IMR-90 (cell line): ENCODE measurements around the gene NDUFA6. TPM values are rescaled to one million over a fixed set of nuclear protein-coding genes. Genes with fewer than 3 reads are reported as not detected.

Source experiments
- ATAC-seq: fragments of 200-7000 bp; cut with Tn5 transposase; 2 replicates; pipeline ENCODE4 v1.9.1; 2020; ENCODE audit warnings: low read depth, mild to moderate bottlenecking, moderate library complexity
- BruUV-seq: library from RNA; stranded (reverse); fragments of 400-500 nt; replicated peaks from 2 replicates; lab custom pipeline; 2021; lab: Mats Ljungman, UMichigan
- CTCF ChIA-PET: fragments of 300-600 bp; formaldehyde crosslinking; extraction: SDS; loops from one replicate; lab custom pipeline; 2021; ENCODE audit warnings: antibody characterized with exemption; lab: Yijun Ruan, JAX
- POLR2A ChIA-PET: fragments of 300-600 bp; sonication (Branson Sonifier 250); formaldehyde crosslinking; loops from one replicate; lab custom pipeline; 2022; ENCODE audit warnings: antibody characterized with exemption; ENCODE audit not compliant: unreplicated experiment; lab: Charles Lee
- DNase-seq: peaks from one replicate; pipeline ENCODE4 v3.0.0; 2013
- H2AFZ ChIP-seq: replicated peaks from 2 replicates; pipeline ENCODE3; 2013; ENCODE audit warnings: low read length, mild to moderate bottlenecking; ENCODE audit not compliant: poor library complexity
- H2AK5ac ChIP-seq: 2 replicates; pipeline ENCODE4 v1.6.1; 2013; ENCODE audit warnings: low read depth, low read length, inconsistent platforms
- H2AK9ac ChIP-seq: replicated peaks from 2 replicates; pipeline ENCODE3; 2013; ENCODE audit warnings: mild to moderate bottlenecking, low read depth, low read length, moderate library complexity; ENCODE audit not compliant: poor library complexity
- H2BK120ac ChIP-seq: 2 replicates; pipeline ENCODE4 v1.6.1; 2013; ENCODE audit warnings: low read depth, low read length, inconsistent platforms
- H2BK15ac ChIP-seq: 3 replicates; pipeline ENCODE4 v1.6.1; 2013; ENCODE audit warnings: low read depth, low read length, inconsistent platforms
- H2BK20ac ChIP-seq: 2 replicates; pipeline ENCODE4 v1.6.1; 2013; ENCODE audit warnings: low read depth, mild to moderate bottlenecking, inconsistent platforms, low read length, moderate library complexity
- H2BK5ac ChIP-seq: 2 replicates; pipeline ENCODE4 v1.6.1; 2013; ENCODE audit warnings: mild to moderate bottlenecking, low read depth, low read length, inconsistent platforms; ENCODE audit not compliant: poor library complexity, severe bottlenecking
- H3K14ac ChIP-seq: replicated peaks from 2 replicates; pipeline ENCODE4 v1.6.1; 2013; ENCODE audit warnings: low read depth, low read length, inconsistent platforms
- H3K18ac ChIP-seq: 2 replicates; pipeline ENCODE4 v1.6.1; 2013; ENCODE audit warnings: low read depth, low read length, control low read depth
- H3K23ac ChIP-seq: 2 replicates; pipeline ENCODE4 v1.6.1; 2013; ENCODE audit warnings: low read depth, low read length, inconsistent platforms
- H3K27ac ChIP-seq: 2 replicates; pipeline ENCODE4 v1.5.1; 2013; ENCODE audit warnings: mild to moderate bottlenecking, control low read depth, low read length; ENCODE audit not compliant: insufficient read depth
- H3K27me3 ChIP-seq: 2 replicates; pipeline ENCODE4 v1.6.1; 2013; ENCODE audit warnings: low read length; ENCODE audit not compliant: control insufficient read depth, insufficient read depth
- H3K36me3 ChIP-seq: 2 replicates; pipeline ENCODE4 v1.6.1; 2013; ENCODE audit warnings: low read length, mixed read lengths; ENCODE audit not compliant: control insufficient read depth, insufficient read depth
- H3K4ac ChIP-seq: 2 replicates; pipeline ENCODE4 v1.6.1; 2013; ENCODE audit warnings: low read depth, low read length, inconsistent platforms
- H3K4me1 ChIP-seq: 2 replicates; pipeline ENCODE4 v1.6.1; 2013; ENCODE audit warnings: low read length, mixed read lengths; ENCODE audit not compliant: control insufficient read depth, insufficient read depth
- H3K4me2 ChIP-seq: 2 replicates; pipeline ENCODE4 v1.6.1; 2013; ENCODE audit warnings: low read depth, mild to moderate bottlenecking, control low read depth, low read length, moderate library complexity
- H3K4me3 ChIP-seq: 2 replicates; pipeline ENCODE4 v1.5.1; 2013; ENCODE audit warnings: low read depth, mild to moderate bottlenecking, control low read depth, low read length, moderate library complexity; ENCODE audit not compliant: insufficient read depth
- H3K56ac ChIP-seq: 2 replicates; pipeline ENCODE4 v1.6.1; 2013; ENCODE audit warnings: low read length, inconsistent platforms; ENCODE audit not compliant: insufficient read depth; ENCODE audit errors: extremely low read depth
- H3K79me1 ChIP-seq, 2 experiments: 2 replicates each; pipeline ENCODE4 v1.6.1; 2013; ENCODE audit warnings: low read length in 2 of 2, inconsistent platforms in 1 of 2, low read depth in 1 of 2
- H3K9ac ChIP-seq: 2 replicates; pipeline ENCODE4 v1.6.1; 2013; ENCODE audit warnings: low read depth, low read length, control low read depth
- H3K9me1 ChIP-seq: 2 replicates; pipeline ENCODE4 v1.6.1; 2013; ENCODE audit warnings: low read length, inconsistent platforms; ENCODE audit not compliant: insufficient read depth
- H3K9me3 ChIP-seq: 2 replicates; pipeline ENCODE4 v1.6.1; 2013; ENCODE audit warnings: low read length; ENCODE audit not compliant: control insufficient read depth, insufficient read depth
- H4K20me1 ChIP-seq: 2 replicates; pipeline ENCODE4 v1.6.1; 2013; ENCODE audit warnings: low read length, inconsistent platforms; ENCODE audit not compliant: insufficient read depth
- H4K5ac ChIP-seq: 2 replicates; pipeline ENCODE4 v1.6.1; 2013; ENCODE audit warnings: mild to moderate bottlenecking, low read depth, low read length, control low read depth
- H4K8ac ChIP-seq, 2 experiments: 2 replicates each; pipeline ENCODE4 v1.6.1; 2013; ENCODE audit warnings: low read depth in 2 of 2, low read length in 2 of 2, control low read depth in 1 of 2, inconsistent platforms in 1 of 2
- H4K91ac ChIP-seq: 2 replicates; pipeline ENCODE4 v1.6.1; 2013; ENCODE audit warnings: low read depth, low read length, inconsistent platforms; ENCODE audit not compliant: insufficient read depth
- BHLHE40 ChIP-seq: fragments of 150-350 bp; IDR thresholded peaks from 2 replicates; pipeline ENCODE4 v1.6.1; 2016; ENCODE audit warnings: mild to moderate bottlenecking, low read depth, low read length
- CEBPB ChIP-seq: IDR thresholded peaks from 2 replicates; pipeline ENCODE4 v1.6.1; 2012; ENCODE audit warnings: low read depth, low read length, improper control_type of control experiment
- FOS ChIP-seq: fragments of 150-350 bp; IDR thresholded peaks from 2 replicates; pipeline ENCODE4 v1.6.1; 2016; ENCODE audit warnings: low read depth, low read length
- MXI1 ChIP-seq: IDR thresholded peaks from 2 replicates; pipeline ENCODE4 v1.6.1; 2012; ENCODE audit warnings: low read depth, mild to moderate bottlenecking, low read length, moderate library complexity, borderline replicate concordance
- POLR2A ChIP-seq: IDR thresholded peaks from 2 replicates; pipeline ENCODE4 v1.6.1; 2012; ENCODE audit warnings: mild to moderate bottlenecking, low read depth, low read length
- RAD21 ChIP-seq: IDR thresholded peaks from 2 replicates; pipeline ENCODE4 v1.6.1; 2012; ENCODE audit warnings: low read length, improper control_type of control experiment
- RCOR1 ChIP-seq: IDR thresholded peaks from 2 replicates; pipeline ENCODE4 v1.6.1; 2012; ENCODE audit warnings: mild to moderate bottlenecking, low read length, improper control_type of control experiment; ENCODE audit not compliant: insufficient replicate concordance
- RFX5 ChIP-seq: IDR thresholded peaks from 2 replicates; pipeline ENCODE4 v1.8.0; 2012; ENCODE audit warnings: low read depth, mild to moderate bottlenecking, low read length, moderate library complexity
- SMC3 ChIP-seq: fragments of 150-350 bp; IDR thresholded peaks from 2 replicates; pipeline ENCODE4 v1.6.1; 2016; ENCODE audit warnings: low read depth, mild to moderate bottlenecking, antibody characterized with exemption, low read length, moderate library complexity
- WGBS, 2 experiments: methylation state at CpG; one replicate each; pipeline versions ENCODE4 v1.1.5 to v1.1.7; 2013; ENCODE audit warnings: missing lambda C conversion rate in 2 of 2; ENCODE audit not compliant: insufficient read length in 1 of 2; ENCODE audit errors: extremely low coverage in 2 of 2; 5-methylcytosine and 5-hydroxymethylcytosine counted together
- dilution Hi-C: fragments of 300-500 bp; cut with HindIII; formaldehyde crosslinking; loops from one replicate; pipeline ENCODE4 v1.14.3; 2018; ENCODE audit warnings: low sequenced_read_pairs; ENCODE audit not compliant: unreplicated experiment
- in situ Hi-C: fragments of 300-500 bp; cut with MboI; formaldehyde crosslinking; loops from 3 replicates; pipeline ENCODE4 v1.14.3; 2019; ENCODE audit warnings: low sequenced_read_pairs, inconsistent platforms, mixed read lengths
- intact Hi-C: fragments of 100-400 bp; cut with micrococcal nuclease; formaldehyde crosslinking; loops from 2 replicates; pipeline ENCODE4 v1.10.0; 2022
- polyA plus RNA-seq, 3 experiments: library from polyadenylated mRNA; depleted of rRNA; stranded (reverse); fragments of >200 nt; gene quantifications; 2 replicates each; pipeline ENCODE4 v1.2.3, GENCODE V29; 2012; ENCODE audit warnings: low replicate concordance in 1 of 3
- total RNA-seq: library from RNA; depleted of rRNA; stranded (reverse); fragments of >200 nt; gene quantifications from 2 replicates; pipeline ENCODE4 v1.2.3, GENCODE V29; 2012
- TF ChIP-seq, protein P1 (sequence below): fragments of 150-350 bp; IDR thresholded peaks from 2 replicates; pipeline ENCODE4 v1.6.1; 2017; ENCODE audit warnings: mild to moderate bottlenecking, antibody characterized with exemption, low read length, low read depth
- TF ChIP-seq, protein P2 (sequence below): conservative IDR thresholded peaks from 2 replicates; pipeline ENCODE4 v1.5.1; 2012; ENCODE audit warnings: mild to moderate bottlenecking, low read depth, low read length, improper control_type of control experiment
- TF ChIP-seq, protein P3 (sequence below): fragments of 150-350 bp; IDR thresholded peaks from 2 replicates; pipeline ENCODE4 v1.6.1; 2016; ENCODE audit warnings: low read depth, mild to moderate bottlenecking, low read length, moderate library complexity, borderline replicate concordance

The NDUFA6 gene
- total and polyA plus RNA-seq, 2 of the 4 experiments (the other 2 are of a cell fraction), result 48.8 to 89.0 TPM

DNA sequence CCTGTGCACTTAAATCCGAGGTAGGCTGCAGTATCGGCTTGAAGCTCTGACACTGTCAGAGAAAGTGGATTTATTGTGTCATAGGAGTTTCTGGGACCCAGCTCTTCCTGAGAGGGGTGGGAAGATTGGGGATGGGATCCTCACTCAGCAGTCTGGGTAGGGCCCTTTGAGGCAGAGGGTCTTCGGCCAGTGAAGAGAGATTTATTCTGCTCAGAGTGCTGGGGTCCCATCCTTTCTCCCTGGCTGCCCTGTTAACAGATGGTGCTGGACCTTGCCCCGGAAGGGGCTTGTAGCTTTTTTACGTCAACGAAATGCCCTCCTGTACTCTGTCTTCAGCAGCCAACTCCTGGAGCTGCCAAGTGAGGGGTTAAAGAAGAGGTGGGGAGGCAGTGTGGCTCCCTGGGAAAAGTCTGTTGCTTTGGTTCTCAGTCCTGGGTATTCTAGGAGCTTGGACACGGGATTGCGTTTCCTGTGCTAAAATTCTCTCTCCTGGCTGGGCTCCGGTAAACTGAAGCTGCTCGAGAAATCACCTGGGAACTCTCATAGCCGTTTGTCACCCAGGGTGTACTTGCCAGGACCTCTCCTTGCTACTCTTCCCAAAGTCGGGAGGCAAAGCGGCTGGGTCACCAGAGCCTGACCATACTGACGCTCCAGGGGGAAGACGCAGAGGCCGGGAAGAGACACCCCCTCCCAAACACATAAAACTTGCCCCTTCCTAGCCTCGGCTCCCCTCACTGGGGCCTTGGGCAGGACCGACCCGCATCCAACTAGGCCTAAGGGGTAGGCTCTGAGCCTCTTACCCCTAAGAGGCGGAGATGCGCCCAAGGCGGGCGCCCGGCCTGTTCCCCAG is 11.9 kb downstream of the NDUFA6 start:
- intact Hi-C loops, result loop anchor here (2.0 kb wide), 1 partner anchor 112 kb away; no protein-coding TSS in a partner anchor
- Histone ChIP-seq H4K5ac (peak overlapping the region; percentile 77), H3K4me2 (peak overlapping the region; percentile 63), H2BK5ac (peak overlapping the region; percentile 47), H2AK5ac (peak overlapping the region; percentile 92), H3K14ac (peak overlapping the region; percentile 92), H4K91ac (peak overlapping the region; percentile 85), H2BK15ac (peak overlapping the region; percentile 9; the same call in 1 of the 3 replicates), H3K56ac (peak overlapping the region; percentile 86), H3K4me3 (peak overlapping the region; percentile 59), H2BK120ac (peak overlapping the region; percentile 47), H3K4me1 (peaks cover 13% of the 10 kb centered on the region), H3K18ac (peak overlapping the region; percentile 26; the same call in 1 of the 2 replicates), H3K9me3 (no peaks in the 10 kb centered on the region), H3K79me1 (peaks cover 27 to 58% of the 10 kb centered on the region in 2 experiments), H2AK9ac (peak overlapping the region; percentile 98), H3K9ac (peak overlapping the region; percentile 72), H3K27ac (peak overlapping the region; percentile 74), H4K8ac (peak overlapping the region; percentile 97 to 99), H3K4ac (peak overlapping the region; percentile 86), H3K27me3 (no peaks in the 10 kb centered on the region), H2AFZ (peak overlapping the region; percentile 98), H3K9me1 (peaks cover 19% of the 10 kb centered on the region; the same call in 1 of the 2 replicates), H3K36me3 (peaks cover 11% of the 10 kb centered on the region), H2BK20ac (no peak overlapping the region), H3K23ac (peak overlapping the region; percentile 81), H4K20me1 (no peaks in the 10 kb centered on the region)
- CTCF ChIA-PET, result no interaction called here
- WGBS, 2 experiments, result 58% methylated on average over 9 of the region's 24 CpGs; no CpG with 5 or more reads in 1 of the 2 experiments
- POLR2A ChIA-PET, result interaction anchor here (0.6 kb wide), 1 partner anchor 481 kb away, joined by 3 read pairs; no protein-coding TSS in a partner anchor
- ATAC-seq (peak; percentile 1), DNase-seq (no peak)
- BruUV-seq, result no TSS peak
- no peak for TF ChIP-seq CEBPB
- TF ChIP-seq RAD21, result no peak
- no peak for TF ChIP-seq POLR2A
- no peak for TF ChIP-seq FOS
- no peak for TF ChIP-seq RFX5
- TF ChIP-seq, protein P1, sequence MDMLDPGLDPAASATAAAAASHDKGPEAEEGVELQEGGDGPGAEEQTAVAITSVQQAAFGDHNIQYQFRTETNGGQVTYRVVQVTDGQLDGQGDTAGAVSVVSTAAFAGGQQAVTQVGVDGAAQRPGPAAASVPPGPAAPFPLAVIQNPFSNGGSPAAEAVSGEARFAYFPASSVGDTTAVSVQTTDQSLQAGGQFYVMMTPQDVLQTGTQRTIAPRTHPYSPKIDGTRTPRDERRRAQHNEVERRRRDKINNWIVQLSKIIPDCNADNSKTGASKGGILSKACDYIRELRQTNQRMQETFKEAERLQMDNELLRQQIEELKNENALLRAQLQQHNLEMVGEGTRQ, result no peak
- no peak for TF ChIP-seq BHLHE40
- no peak for TF ChIP-seq MXI1
- TF ChIP-seq, protein P2, sequence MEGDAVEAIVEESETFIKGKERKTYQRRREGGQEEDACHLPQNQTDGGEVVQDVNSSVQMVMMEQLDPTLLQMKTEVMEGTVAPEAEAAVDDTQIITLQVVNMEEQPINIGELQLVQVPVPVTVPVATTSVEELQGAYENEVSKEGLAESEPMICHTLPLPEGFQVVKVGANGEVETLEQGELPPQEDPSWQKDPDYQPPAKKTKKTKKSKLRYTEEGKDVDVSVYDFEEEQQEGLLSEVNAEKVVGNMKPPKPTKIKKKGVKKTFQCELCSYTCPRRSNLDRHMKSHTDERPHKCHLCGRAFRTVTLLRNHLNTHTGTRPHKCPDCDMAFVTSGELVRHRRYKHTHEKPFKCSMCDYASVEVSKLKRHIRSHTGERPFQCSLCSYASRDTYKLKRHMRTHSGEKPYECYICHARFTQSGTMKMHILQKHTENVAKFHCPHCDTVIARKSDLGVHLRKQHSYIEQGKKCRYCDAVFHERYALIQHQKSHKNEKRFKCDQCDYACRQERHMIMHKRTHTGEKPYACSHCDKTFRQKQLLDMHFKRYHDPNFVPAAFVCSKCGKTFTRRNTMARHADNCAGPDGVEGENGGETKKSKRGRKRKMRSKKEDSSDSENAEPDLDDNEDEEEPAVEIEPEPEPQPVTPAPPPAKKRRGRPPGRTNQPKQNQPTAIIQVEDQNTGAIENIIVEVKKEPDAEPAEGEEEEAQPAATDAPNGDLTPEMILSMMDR, result no peak
- TF ChIP-seq SMC3, result no peak
- TF ChIP-seq, protein P3, sequence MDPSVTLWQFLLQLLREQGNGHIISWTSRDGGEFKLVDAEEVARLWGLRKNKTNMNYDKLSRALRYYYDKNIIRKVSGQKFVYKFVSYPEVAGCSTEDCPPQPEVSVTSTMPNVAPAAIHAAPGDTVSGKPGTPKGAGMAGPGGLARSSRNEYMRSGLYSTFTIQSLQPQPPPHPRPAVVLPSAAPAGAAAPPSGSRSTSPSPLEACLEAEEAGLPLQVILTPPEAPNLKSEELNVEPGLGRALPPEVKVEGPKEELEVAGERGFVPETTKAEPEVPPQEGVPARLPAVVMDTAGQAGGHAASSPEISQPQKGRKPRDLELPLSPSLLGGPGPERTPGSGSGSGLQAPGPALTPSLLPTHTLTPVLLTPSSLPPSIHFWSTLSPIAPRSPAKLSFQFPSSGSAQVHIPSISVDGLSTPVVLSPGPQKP, result no peak
- TF ChIP-seq RCOR1, result no peak
- dilution Hi-C loops, result no loop called here
- in situ Hi-C loops, result no loop called here
